Loucy (cell line): ENCODE data around the gene GHRHR.

Experiments used
- H2AFZ ChIP-seq: fragments of 200-600 bp; sonication (generic); 2 replicates; pipeline ENCODE4 v1.6.0; 2016; ENCODE audit warnings: antibody characterized with exemption, mild to moderate bottlenecking, low read length, moderate library complexity
- H3F3A ChIP-seq: fragments of 200-600 bp; 2 replicates; pipeline ENCODE4 v1.6.0; 2016; ENCODE audit warnings: antibody characterized with exemption, low read depth, mild to moderate bottlenecking
- H3K27me3 ChIP-seq: fragments of 200-600 bp; sonication (generic); 2 replicates; pipeline ENCODE4 v1.6.1; 2014; ENCODE audit warnings: low read length, mild to moderate bottlenecking; ENCODE audit not compliant: insufficient read depth, poor library complexity, severe bottlenecking
- H3K36me3 ChIP-seq: fragments of 200-600 bp; sonication (generic); 2 replicates; pipeline ENCODE4 v1.6.1; 2016; ENCODE audit warnings: low read length; ENCODE audit not compliant: insufficient read depth
- H3K4me1 ChIP-seq: fragments of 200-600 bp; sonication (generic); 2 replicates; pipeline ENCODE4 v1.5.1; 2014; ENCODE audit warnings: low read length, mild to moderate bottlenecking; ENCODE audit not compliant: insufficient read depth, poor library complexity, severe bottlenecking
- H3K4me2 ChIP-seq: fragments of 200-600 bp; sonication (generic); 2 replicates; pipeline ENCODE4 v1.6.0; 2014; ENCODE audit warnings: antibody characterized with exemption, low read length, low read depth, mild to moderate bottlenecking; ENCODE audit not compliant: poor library complexity, severe bottlenecking
- H3K4me3 ChIP-seq: fragments of 200-600 bp; sonication (generic); 2 replicates; pipeline ENCODE4 v1.5.1; 2014; ENCODE audit warnings: low read length, mild to moderate bottlenecking, mixed read lengths; ENCODE audit not compliant: poor library complexity, severe bottlenecking
- H3K79me2 ChIP-seq: fragments of 200-600 bp; sonication (generic); 2 replicates; pipeline ENCODE4 v1.6.1; 2014; ENCODE audit warnings: low read length; ENCODE audit not compliant: insufficient read depth
- H3K9ac ChIP-seq: fragments of 200-600 bp; sonication (generic); 2 replicates; pipeline ENCODE4 v1.6.0; 2014; ENCODE audit warnings: mild to moderate bottlenecking, low read depth, low read length, moderate library complexity; ENCODE audit not compliant: poor library complexity, severe bottlenecking
- H3K9me2 ChIP-seq: fragments of 200-600 bp; sonication (generic); replicated peaks from 2 replicates; pipeline ENCODE4 v1.6.1; 2016; ENCODE audit warnings: low read depth, low read length, mixed read lengths
- H3K9me3 ChIP-seq: fragments of 200-600 bp; sonication (generic); 2 replicates; pipeline ENCODE4 v1.6.1; 2014; ENCODE audit warnings: mild to moderate bottlenecking, antibody characterized with exemption, low read length, low read depth; ENCODE audit not compliant: insufficient read depth
- H4K20me1 ChIP-seq: fragments of 200-600 bp; sonication (generic); 2 replicates; pipeline ENCODE4 v1.6.0; 2014; ENCODE audit warnings: antibody characterized with exemption, low read length, mild to moderate bottlenecking; ENCODE audit not compliant: insufficient read depth, poor library complexity, severe bottlenecking
- CTCF ChIP-seq: fragments of 200-600 bp; sonication (generic); conservative IDR thresholded peaks from 2 replicates; pipeline ENCODE4 v1.5.1; 2014; ENCODE audit warnings: mild to moderate bottlenecking, antibody characterized with exemption, low read length
- EZH2phosphoT487 ChIP-seq: fragments of 200-600 bp; IDR thresholded peaks from 2 replicates; pipeline ENCODE4 v1.6.1; 2018; ENCODE audit warnings: antibody characterized with exemption, mild to moderate bottlenecking, moderate library complexity, borderline replicate concordance

Gene GHRHR

GRCh38 chr7:30994206-30995100, 30.7 kb downstream of the GHRHR start:
- no peak overlapping the region for H2AFZ ChIP-seq
- H3K27me3 ChIP-seq, result no peaks in the 10 kb centered on the region
- no peak overlapping the region for H3K4me3 ChIP-seq
- H3K4me2 ChIP-seq, result no peak overlapping the region
- H3K79me2 ChIP-seq, result no peaks in the 10 kb centered on the region
- no peaks in the 10 kb centered on the region for H4K20me1 ChIP-seq
- H3K9ac ChIP-seq, result no peak overlapping the region
- H3K9me2 ChIP-seq, result no peaks in the 10 kb centered on the region
- H3K9me3 ChIP-seq, result no peaks in the 10 kb centered on the region; the same call in 1 of the 2 replicates
- no peaks in the 10 kb centered on the region for H3K4me1 ChIP-seq
- H3F3A ChIP-seq, result no peaks in the 10 kb centered on the region
- no peaks in the 10 kb centered on the region for H3K36me3 ChIP-seq
- TF ChIP-seq EZH2phosphoT487, result no peak
- no peak for TF ChIP-seq CTCF

- no peaks in the 10 kb centered on the region; the same call in 1 of the 2 replicates for H3K9me3 ChIP-seq
- H3K4me3 ChIP-seq, result no peak overlapping the region
- no peaks in the 10 kb centered on the region for H3K9me2 ChIP-seq
- no peaks in the 10 kb centered on the region for H3K79me2 ChIP-seq
- H3K36me3 ChIP-seq, result no peaks in the 10 kb centered on the region
- no peak overlapping the region for H2AFZ ChIP-seq
- H3F3A ChIP-seq, result no peaks in the 10 kb centered on the region
- H3K4me2 ChIP-seq, result no peak overlapping the region
- no peaks in the 10 kb centered on the region for H3K4me1 ChIP-seq
- H3K27me3 ChIP-seq, result no peaks in the 10 kb centered on the region
- no peak for TF ChIP-seq EZH2phosphoT487
- TF ChIP-seq CTCF, result no peak
- H4K20me1 ChIP-seq, result no peaks in the 10 kb centered on the region
- no peak overlapping the region for H3K9ac ChIP-seq
These were observed 31.8 kb downstream of the GHRHR start for GRCh38 chr7:30995536-30995935.

GRCh38 chr7:30996256-30996655, 32.5 kb downstream of the GHRHR start:
- H3K4me2 ChIP-seq, result no peak overlapping the region
- H3K27me3 ChIP-seq, result no peaks in the 10 kb centered on the region
- H3F3A ChIP-seq, result no peaks in the 10 kb centered on the region

More at GRCh38 chr7:30996256-30996655, 32.5 kb downstream of the GHRHR start:
- Histone ChIP-seq H2AFZ (no peak overlapping the region), H3K9me3 (no peaks in the 10 kb centered on the region; the same call in 1 of the 2 replicates), H3K9me2 (no peaks in the 10 kb centered on the region), H3K4me1 (no peaks in the 10 kb centered on the region), H3K36me3 (no peaks in the 10 kb centered on the region), H4K20me1 (no peaks in the 10 kb centered on the region), H3K4me3 (no peak overlapping the region), H3K9ac (no peak overlapping the region), H3K79me2 (no peaks in the 10 kb centered on the region)
- TF ChIP-seq CTCF (no peak), EZH2phosphoT487 (no peak)
